IPS-NIHi11 (cell line): ENCODE data around the gene RFC1.
"Not testable (repeated sequence)": the region's sequence is repeated elsewhere in the genome, so short reads cannot be mapped to it uniquely, and the experiment has no call there.

Experiments used
- DNase-seq: peaks from one replicate; pipeline ENCODE4 v3.0.0; 2012; ENCODE audit warnings: mixed read lengths, low spot score

RFC1 gene

DNA sequence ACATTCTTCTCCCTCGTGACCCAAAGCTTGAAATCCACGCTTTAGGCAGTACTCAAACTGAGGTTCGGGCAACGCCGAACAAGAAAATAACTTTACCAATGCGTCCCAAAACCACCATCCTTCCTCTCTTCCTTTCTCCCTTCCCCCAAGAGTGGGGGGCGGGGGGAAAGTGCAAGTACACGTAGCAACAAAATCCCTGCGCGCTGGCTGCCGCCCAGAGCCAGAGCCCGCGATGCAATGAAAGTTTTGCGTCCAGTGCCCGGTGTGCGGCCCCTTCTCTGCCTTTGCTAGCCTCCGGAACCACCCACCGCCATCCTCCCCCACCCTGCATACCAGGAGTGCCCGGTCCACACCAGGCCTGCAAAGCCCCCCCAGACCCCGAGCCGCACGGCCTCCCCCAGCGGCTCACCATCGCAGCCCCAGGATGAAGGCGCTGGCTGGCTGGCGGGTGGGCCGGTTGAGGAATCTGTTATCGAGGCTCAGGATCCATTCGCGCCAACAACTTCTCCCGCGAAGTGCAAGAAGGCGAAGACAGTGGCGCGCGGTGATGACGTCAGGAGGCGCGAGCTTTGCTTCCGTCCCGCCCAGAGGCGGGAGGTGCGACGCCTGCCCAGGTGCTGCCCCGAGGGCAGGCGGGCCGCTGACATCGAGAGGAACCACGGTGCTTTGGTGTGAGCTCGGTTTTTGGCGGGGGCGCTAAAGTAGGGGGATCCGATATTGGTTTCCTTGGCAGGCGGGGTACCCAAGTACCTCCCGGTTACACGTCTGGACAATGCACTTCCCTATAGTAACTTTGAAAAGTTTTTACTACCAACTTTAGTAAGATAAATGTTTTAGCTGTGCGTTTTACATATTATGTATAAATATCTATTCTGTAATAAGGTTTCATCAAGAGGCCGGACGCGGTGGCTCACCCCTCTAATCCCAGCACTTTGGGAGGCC lies at the start of gene RFC1:
RFC1 (minus strand) TSS at position 533 of the 942 bp plus-strand sequence; CDS start at position 412, 121 bp downstream.
- DNase-seq, result peak; percentile 94

DNA sequence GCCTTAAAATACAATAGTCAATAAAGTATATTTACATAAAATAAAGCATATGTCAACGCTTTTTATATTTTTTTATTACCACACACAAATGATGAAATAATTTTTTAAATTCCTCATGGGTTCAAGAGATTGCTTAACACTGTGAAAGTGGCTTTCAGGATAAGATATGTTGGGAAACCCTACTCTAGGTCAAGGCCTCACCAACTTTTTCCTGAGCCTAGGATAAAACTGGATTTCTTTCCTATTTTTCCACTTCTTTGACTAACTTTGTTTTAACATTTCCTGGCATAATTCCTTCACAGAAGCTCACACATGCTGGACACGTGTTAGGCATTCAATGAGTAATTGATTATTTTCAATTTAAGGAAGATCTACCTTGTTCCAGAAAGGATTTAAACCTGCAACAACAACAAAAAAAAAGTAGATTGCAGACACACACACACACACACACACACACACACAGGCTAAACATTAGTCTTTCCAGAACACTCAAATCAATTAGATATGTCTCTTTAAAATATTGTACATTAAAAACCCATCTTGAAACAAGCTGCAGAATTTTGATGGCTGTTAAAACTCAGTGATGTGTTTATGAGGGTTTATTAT lies 49.6 kb upstream of the RFC1 start:
- no peak for DNase-seq

DNA sequence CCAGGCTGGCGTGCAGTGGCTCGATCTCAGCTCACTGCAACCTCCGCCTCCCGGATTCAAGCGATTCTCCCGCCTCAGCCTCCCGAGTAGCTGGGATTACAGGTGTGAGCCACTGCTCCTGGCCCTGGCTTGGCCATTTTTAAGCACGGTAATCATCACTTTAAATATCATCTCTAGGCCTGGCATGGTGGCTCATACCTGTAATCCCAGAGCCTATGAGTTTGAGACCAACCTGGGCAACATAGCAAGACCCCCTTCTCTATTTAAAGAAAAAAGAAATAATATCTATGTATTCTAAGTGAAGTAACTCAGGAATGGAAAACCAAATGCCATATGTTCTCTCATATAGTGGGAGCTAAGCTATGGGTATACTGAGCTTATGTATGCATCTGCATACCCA lies 45.4 kb upstream of the RFC1 start:
- DNase-seq, result not testable (repeated sequence)

- no peak for DNase-seq
Observed at GRCh38 chr4:39410415-39410814, 44.3 kb upstream of the RFC1 start.

DNA sequence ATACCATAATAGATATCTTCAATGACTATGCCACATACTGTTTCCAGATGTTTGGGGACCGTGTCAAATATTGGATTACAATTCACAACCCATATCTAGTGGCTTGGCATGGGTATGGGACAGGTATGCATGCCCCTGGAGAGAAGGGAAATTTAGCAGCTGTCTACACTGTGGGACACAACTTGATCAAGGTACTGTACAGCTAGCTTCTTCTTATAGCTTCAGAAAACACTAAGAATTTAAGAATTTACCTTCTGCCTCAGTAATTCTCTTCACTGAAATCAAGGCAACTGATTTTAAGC lies 41.4 kb upstream of the RFC1 start:
- no peak for DNase-seq

GRCh38 chr4:39406763-39407583 lies 40.8 kb upstream of the RFC1 start, which contains the start of gene KLB:
Gene KLB (plus strand): TSS chr4:39406930. CDS start chr4:39406950, 20 bp downstream.
- DNase-seq, result no peak

DNA sequence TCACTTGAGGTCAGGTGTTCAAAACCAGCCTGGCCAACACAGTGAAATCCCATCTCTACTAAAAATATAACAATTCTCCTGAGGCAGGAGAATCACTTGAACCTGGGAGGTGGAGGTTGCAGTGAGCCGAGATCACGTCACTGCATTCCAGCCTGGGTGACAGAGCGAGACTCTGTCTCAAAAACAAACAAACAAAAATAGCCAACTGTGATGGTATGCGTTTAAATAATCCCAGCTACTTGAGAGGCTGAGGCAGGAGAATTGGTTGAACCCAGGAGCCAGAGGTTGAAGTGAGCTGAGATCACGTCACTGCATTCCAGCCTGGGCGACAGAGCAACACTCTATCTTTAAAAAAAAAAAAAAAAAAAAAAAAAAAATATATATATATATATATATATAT lies 35.5 kb upstream of the RFC1 start:
- DNase-seq, result not testable (repeated sequence)

- DNase-seq, result no peak
Observed at GRCh38 chr4:39394706-39395105, 28.5 kb upstream of the RFC1 start.

DNA sequence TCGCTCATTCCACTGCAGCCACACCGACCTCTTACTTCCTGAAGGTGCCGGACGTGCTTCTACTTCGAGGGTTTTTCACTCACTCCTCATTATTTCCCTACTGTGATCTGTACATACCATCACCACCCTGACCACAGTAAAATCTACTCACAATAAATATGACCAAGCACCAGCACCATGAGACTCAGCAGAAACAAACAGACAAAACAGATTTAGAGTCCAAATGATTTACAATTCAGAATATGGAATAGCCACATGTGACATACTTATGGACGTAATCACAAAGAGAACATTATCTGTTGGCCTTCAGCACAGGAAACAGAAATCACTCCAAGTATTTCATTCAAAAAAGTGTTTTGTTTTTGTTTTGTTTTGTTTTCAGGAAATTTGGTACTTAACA lies 24.4 kb upstream of the RFC1 start:
- DNase-seq, result no peak

- no peak for DNase-seq
Observed at GRCh38 chr4:39384563-39384962, 18.4 kb upstream of the RFC1 start.

DNA sequence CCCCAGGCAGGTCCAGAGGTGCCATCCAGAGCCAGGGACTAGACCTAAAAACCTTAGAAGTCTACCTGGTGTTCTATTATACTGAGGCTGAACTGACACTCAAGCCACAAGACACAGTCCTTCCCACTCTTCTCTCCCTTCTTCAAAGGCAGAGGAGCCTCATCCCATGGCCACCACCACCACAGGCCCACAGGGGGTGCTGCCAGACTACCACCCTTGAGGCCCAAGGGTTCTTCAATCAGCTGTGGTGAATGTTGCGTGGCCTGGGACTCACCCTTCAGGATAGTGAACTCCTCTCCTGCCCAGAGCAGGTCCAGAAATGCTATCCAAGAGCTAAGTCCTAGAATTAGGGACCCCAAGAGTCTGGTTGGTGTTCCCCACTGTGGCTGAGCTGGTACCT lies 17.5 kb upstream of the RFC1 start:
- DNase-seq, result no peak

DNA sequence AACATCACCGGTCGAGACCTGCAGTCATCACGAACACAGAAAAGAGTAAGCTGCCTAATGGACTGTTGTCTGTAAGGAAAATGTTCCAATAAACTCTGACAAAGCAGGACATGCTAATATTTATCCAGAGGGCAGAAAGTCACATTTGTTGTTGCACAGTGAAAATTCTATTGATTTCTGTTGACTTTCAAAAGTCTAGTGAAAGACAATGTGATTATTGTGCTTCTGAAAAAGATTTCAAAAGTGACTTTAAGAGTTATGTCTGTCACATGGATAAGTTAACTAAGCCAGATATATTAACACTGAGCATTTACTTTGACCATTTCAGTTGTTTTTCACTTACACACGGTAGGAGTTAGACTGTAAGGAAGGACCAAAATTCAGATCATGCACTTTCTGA lies 9.3 kb upstream of the RFC1 start:
- DNase-seq, result no peak

- not testable (repeated sequence) for DNase-seq
Observed at GRCh38 chr4:39371209-39371608, 5.0 kb upstream of the RFC1 start.

DNA sequence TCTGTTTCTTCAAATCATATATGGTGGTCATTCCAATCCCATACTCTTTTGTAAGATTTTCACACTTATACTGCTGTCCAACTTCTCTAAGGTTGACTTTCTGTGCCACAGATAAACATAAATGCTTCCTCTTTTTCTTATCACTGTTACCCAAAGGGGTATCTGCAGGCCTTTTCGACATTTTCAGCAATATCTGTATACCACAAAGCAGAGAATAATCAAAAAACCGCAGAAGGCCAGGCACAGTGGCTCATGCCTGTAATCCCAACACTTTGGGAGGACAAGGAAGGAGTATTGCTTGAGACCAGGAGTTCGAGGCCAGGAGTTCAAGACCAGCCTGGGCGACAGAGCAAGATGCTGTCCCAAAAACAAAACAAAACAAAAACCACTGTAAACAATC lies 3.1 kb upstream of the RFC1 start:
- no peak for DNase-seq

GRCh38 chr4:39367166-39367565 lies 1.0 kb upstream of the RFC1 start:
- no peak for DNase-seq

- DNase-seq, result no peak
Observed at GRCh38 chr4:39365360-39365759, 802 bp downstream of the RFC1 start.

DNA sequence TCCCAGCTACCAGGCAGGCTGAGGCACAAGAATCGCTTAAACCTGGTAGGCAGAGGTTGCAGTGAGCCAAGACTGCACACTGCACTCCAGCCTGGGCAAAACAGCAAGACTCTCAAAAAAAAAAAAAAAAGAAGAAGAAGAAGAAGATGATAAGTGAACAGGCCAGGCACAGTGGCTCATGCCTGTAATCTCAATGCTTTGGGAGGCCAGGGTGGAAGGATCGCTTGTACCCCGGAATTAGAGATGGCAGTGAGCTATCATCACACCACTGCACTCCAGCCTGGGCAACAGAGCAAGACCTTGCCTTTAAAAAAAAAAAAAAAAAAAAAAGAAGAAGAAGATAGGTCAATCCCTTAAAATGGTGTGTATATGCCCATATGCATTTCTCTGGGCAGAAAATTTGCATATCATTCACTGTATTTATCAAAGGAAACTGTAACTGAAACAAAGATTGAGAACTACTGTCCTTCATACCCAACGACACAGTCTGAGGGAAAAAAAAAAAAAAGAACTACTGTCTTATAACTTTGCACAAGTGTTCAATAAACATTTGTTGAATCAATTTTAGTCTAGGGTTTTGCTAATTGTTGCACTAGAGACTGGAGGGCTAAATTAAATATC lies 2.3 kb downstream of the RFC1 start:
- DNase-seq, result no peak

DNA sequence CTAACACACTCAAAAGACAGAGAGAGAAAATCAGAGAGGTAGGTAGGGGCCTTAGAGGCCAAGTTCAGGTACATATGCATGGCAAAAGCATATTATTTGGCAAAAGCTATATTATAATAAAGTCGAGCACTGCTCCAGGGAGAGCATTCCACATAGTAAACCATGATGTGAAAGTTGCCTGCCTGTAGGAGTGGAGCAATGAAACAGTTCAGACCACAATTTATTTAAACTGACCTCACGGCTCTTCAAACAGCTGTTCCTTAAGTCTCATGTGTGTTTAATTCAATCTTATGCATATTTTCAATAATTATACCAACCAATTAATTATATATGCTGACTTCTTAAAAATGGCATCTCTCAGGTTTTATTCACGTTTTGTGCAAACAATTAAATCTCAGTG lies 3.3 kb downstream of the RFC1 start:
- no peak for DNase-seq

- not testable (repeated sequence) for DNase-seq
Observed at GRCh38 chr4:39360611-39361010, 5.6 kb downstream of the RFC1 start.

GRCh38 chr4:39357002-39357401 lies 9.2 kb downstream of the RFC1 start:
- no peak for DNase-seq

DNA sequence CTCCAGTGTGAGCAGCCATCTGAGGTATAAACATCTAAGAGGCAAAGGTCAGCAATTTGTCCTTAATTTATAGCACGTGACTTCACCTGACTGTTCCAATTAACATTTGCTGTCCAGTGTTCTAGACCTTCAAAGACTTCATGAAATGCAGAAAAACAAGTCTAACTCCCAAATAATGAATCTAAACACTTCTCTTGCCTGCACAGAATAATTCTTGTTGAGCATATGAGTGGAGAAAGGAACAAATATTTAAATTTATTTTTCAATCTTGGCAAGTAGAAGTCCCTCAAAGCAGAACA lies 12.0 kb downstream of the RFC1 start:
- DNase-seq, result no peak

DNA sequence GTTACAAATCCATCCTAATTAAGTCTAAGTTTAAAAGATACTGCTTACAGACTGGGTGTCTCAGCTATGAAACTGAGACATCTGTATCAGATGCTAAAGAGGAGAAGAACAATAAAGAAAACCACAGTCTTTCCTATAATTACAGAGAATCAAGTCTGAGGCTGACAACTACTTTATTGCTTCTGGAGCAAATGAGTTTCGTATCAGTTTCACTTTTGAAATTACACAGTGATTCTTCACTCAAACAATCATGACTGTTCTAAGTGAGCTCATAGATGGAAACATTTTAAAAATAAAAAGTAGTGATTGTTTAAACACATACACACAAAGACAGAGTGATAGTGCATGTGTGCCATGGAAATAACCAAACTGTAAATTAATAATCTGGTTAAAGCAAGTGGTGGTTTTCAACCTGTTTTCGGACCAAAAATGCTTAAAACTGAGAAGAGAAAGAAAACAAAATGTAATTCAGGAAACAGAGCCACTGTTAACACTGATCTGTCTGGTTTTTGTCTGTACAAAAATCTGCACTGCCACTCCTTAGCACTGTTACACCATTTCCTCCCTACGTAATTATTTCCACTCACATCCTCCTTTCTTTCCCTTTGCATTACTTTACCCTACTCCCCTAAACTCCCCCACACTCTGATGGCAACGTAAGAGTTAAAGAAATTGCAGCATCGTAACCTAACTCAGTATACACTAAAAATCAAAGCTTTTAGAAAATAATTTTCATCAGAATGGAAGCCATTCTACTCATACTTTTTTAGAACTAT lies 12.5 kb downstream of the RFC1 start:
- no peak for DNase-seq
